Activated naive CD8-positive, alpha-beta T cell treated with anti-CD3 and anti-CD28 coated beads, Interleukin-2, amount 10 ng/mL, durations not matched to agents 7 days and 5 days (primary cell): ENCODE results near the gene MAGEA6. TPM values are rescaled to one million over a fixed set of nuclear protein-coding genes. Genes with fewer than 3 reads are reported as not detected.
"Not testable (repeated sequence)": the region's sequence is repeated elsewhere in the genome, so short reads cannot be mapped to it uniquely, and the experiment has no call there.

ENCODE experiments used
- ATAC-seq: fragments of 150-1000 bp; cut with Tn5 transposase; one replicate; pipeline ENCODE4 v1.10.0; 2021; ENCODE audit warnings: low read depth, moderate library complexity
- POLR2A ChIA-PET: fragments of 350-600 bp; sonication (Branson Sonifier 250); formaldehyde crosslinking; loops from one replicate; lab custom pipeline; 2021; ENCODE audit warnings: antibody characterized with exemption; lab: Charles Lee
- DNase-seq: peaks from one replicate; pipeline ENCODE4 v3.0.0; 2021
- H3K27ac Mint-ChIP-seq: one replicate; pipeline ENCODE4 v1.8.0; 2022; ENCODE audit warnings: mild to moderate bottlenecking, mixed read lengths
- H3K27me3 Mint-ChIP-seq: one replicate; pipeline ENCODE4 v1.8.0; 2022; ENCODE audit warnings: mild to moderate bottlenecking, moderate library complexity, mixed read lengths
- H3K36me3 Mint-ChIP-seq: one replicate; pipeline ENCODE4 v1.8.0; 2021; ENCODE audit warnings: mild to moderate bottlenecking, mixed read lengths
- H3K4me1 Mint-ChIP-seq: one replicate; pipeline ENCODE4 v1.8.0; 2021; ENCODE audit warnings: mixed read lengths
- H3K4me3 Mint-ChIP-seq: one replicate; pipeline ENCODE4 v1.8.0; 2022; ENCODE audit warnings: mild to moderate bottlenecking, moderate library complexity, mixed read lengths
- H3K9me3 Mint-ChIP-seq: one replicate; pipeline ENCODE4 v1.8.0; 2021; ENCODE audit warnings: mixed read lengths
- total RNA-seq, 2 experiments: library from RNA; stranded (reverse); gene quantifications; one replicate each; pipeline ENCODE4 v1.2.3, GENCODE V29; 2021

MAGEA6 gene
- total RNA-seq, 2 experiments from 2014 or later: not detected

DNA sequence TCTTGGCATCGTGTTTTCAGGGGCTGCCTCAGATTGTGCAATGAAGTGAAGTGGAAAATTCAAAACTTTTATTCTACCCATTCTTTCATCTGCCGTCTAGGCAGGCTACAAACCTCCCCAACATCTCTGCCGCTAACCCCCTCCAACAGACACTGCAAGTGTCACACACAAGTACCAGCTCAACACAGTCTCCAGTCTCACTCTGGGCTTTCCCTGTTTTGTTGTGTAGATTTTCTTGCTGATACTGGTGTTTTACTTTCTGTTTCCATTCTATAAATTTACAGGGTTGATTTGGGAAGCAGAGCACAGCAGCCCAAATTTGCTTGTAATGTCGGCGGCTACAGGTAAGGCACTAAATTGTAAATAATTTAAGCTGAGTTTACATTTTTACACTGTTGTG lies 14.6 kb downstream of the MAGEA6 start:
- POLR2A ChIA-PET, ATAC-seq, H3K27ac Mint-ChIP-seq, H3K4me1 Mint-ChIP-seq, DNase-seq, H3K27me3 Mint-ChIP-seq, H3K4me3 Mint-ChIP-seq, H3K9me3 Mint-ChIP-seq, H3K36me3 Mint-ChIP-seq: not testable (repeated sequence)

- H3K9me3 Mint-ChIP-seq, POLR2A ChIA-PET, DNase-seq, H3K36me3 Mint-ChIP-seq, ATAC-seq, H3K4me3 Mint-ChIP-seq, H3K27me3 Mint-ChIP-seq, H3K4me1 Mint-ChIP-seq, H3K27ac Mint-ChIP-seq: not testable (repeated sequence)
These were observed 15.5 kb downstream of the MAGEA6 start, which contains the start of gene MAGEA2 for GRCh38 chrX:152753686-152754650. Gene MAGEA2, minus strand, starts transcription at chrX:152753842. Its CDS starts 2,479 bp downstream, at chrX:152751363.

- Mint-ChIP-seq H3K4me1 (no peaks in the 10 kb centered on the region), H3K27ac (no peak overlapping the region), H3K27me3 (peaks cover 8% of the 10 kb centered on the region), H3K9me3 (no peaks in the 10 kb centered on the region), H3K4me3 (no peak overlapping the region), H3K36me3 (no peaks in the 10 kb centered on the region)
- ATAC-seq (no peak), DNase-seq (no peak)
- POLR2A ChIA-PET: no interaction called here
These were observed 30.9 kb downstream of the MAGEA6 start for GRCh38 chrX:152738560-152738959.

GRCh38 chrX:152736528-152736927 lies 33.0 kb downstream of the MAGEA6 start:
- H3K4me1 Mint-ChIP-seq, H3K36me3 Mint-ChIP-seq, POLR2A ChIA-PET, H3K9me3 Mint-ChIP-seq, ATAC-seq, H3K4me3 Mint-ChIP-seq, H3K27ac Mint-ChIP-seq, DNase-seq, H3K27me3 Mint-ChIP-seq: not testable (repeated sequence)

DNA sequence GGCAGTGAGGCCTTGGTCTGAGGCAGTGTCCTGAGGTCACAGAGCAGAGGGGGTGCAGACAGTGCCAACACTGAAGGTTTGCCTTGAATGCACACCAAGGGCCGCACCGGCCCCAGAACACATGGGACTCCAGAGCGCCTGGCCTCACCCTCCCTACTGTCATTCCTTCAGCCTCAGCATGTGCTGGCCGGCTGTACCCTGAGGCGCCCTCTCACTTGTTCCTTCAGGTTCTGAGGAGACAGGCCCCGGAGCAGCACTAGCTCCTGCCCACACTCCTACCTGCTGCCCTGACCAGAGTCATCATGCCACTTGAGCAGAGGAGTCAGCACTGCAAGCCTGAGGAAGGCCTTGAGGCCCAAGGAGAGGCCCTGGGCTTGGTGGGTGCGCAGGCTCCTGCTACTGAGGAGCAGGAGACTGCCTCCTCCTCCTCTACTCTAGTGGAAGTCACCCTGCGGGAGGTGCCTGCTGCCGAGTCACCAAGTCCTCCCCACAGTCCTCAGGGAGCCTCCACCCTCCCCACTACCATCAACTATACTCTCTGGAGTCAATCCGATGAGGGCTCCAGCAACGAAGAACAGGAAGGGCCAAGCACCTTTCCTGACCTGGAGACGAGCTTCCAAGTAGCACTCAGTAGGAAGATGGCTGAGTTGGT lies 33.5 kb downstream of the MAGEA6 start:
- no peaks in the 10 kb centered on the region for H3K4me1 Mint-ChIP-seq
- DNase-seq: no peak
- ATAC-seq: no peak
- H3K4me3 Mint-ChIP-seq: no peak overlapping the region
- H3K27me3 Mint-ChIP-seq: peaks cover 6% of the 10 kb centered on the region
- H3K9me3 Mint-ChIP-seq: no peaks in the 10 kb centered on the region
- H3K36me3 Mint-ChIP-seq: no peaks in the 10 kb centered on the region
- H3K27ac Mint-ChIP-seq: no peak overlapping the region
- POLR2A ChIA-PET: no interaction called here

- H3K27me3 Mint-ChIP-seq: peaks cover 6% of the 10 kb centered on the region
- DNase-seq: no peak
- H3K27ac Mint-ChIP-seq: no peak overlapping the region
- H3K9me3 Mint-ChIP-seq: no peaks in the 10 kb centered on the region
- H3K4me3 Mint-ChIP-seq: no peak overlapping the region
- H3K4me1 Mint-ChIP-seq: no peaks in the 10 kb centered on the region
- POLR2A ChIA-PET: no interaction called here
- H3K36me3 Mint-ChIP-seq: no peaks in the 10 kb centered on the region
- no peak for ATAC-seq
These were observed 34.4 kb downstream of the MAGEA6 start for GRCh38 chrX:152735101-152735500.

DNA sequence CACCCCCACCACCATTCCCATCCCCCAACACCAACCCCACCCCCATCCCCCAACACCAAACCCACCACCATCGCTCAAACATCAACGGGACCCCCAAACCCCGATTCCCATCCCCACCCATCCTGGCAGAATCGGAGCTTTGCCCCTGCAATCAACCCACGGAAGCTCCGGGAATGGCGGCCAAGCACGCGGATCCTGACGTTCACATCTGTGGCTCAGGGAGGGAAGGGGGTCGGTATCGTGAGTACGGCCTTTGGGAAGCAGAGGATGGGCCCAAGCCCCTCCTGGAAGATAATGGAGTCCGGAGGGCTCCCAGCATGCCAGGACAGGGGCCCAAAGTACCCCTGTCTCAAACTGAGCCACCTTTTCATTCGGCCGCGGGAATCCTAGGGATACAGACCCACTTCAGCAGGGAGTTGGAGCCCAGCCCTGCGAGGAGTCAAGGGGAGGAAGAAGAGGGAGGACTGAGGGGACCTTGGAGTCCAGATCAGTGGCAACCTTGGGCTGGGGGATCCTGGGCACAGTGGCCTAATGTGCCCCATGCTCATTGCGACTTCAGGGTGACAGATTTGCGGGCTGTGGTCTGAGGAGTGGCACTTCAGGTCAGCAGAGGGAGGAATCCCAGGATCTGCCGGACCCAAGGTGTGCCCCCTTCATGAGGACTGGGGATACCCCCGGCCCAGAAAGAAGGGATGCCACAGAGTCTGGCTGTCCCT lies 35.2 kb downstream of the MAGEA6 start:
- ATAC-seq, POLR2A ChIA-PET, DNase-seq, H3K36me3 Mint-ChIP-seq, H3K9me3 Mint-ChIP-seq, H3K27me3 Mint-ChIP-seq, H3K4me1 Mint-ChIP-seq, H3K27ac Mint-ChIP-seq, H3K4me3 Mint-ChIP-seq: not testable (repeated sequence)

DNA sequence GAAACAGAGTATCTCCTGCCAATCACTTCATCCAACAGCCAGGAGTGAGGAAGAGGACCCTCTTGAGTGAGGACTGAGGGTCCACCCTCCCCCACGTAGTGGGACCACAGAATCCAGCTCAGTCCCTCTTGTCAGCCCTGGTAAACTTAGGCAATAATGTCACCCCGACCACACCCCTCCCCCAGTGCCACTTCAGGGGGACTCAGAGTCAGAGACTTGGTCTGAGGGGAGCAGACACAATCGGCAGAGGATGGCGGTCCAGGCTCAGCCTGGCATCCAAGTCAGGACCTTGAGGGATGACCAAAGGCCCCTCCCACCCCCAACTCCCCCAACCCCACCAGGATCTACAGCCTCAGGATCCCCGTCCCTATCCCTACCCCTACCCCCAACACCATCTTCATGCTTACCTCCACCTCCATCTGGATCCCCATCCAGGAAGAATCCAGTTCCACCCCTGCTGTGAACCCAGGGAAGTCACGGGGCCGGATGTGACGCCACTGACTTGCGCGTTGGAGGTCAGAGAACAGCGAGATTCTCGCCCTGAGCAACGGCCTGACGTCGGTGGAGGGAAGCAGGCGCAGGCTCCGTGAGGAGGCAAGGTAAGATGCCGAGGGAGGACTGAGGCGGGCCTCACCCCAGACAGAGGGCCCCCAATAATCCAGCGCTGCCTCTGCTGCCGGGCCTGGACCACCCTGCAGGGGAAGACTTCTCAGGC lies 36.1 kb downstream of the MAGEA6 start, which contains the start of the genes CSAG1 and MAGEA12:
Gene CSAG1 (minus strand): TSS at position 461 of the 715 bp plus-strand sequence. CDS start 1,261 bp downstream, outside the sequence.
Gene MAGEA12 (plus strand): TSS at position 497 of the 715 bp plus-strand sequence. CDS start 2,405 bp downstream, outside the sequence.
- POLR2A ChIA-PET: no interaction called here
- ATAC-seq (no peak), DNase-seq (no peak)
- H3K4me1 Mint-ChIP-seq: no peaks in the 10 kb centered on the region
- H3K27ac Mint-ChIP-seq: no peak within 1 kb of the TSS
- H3K4me3 Mint-ChIP-seq: no peak within 1 kb of the TSS
- peaks cover 6% of the 10 kb centered on the region for H3K27me3 Mint-ChIP-seq
- no peaks in the 10 kb centered on the region for H3K9me3 Mint-ChIP-seq
- H3K36me3 Mint-ChIP-seq: no peaks in the 10 kb centered on the region

DNA sequence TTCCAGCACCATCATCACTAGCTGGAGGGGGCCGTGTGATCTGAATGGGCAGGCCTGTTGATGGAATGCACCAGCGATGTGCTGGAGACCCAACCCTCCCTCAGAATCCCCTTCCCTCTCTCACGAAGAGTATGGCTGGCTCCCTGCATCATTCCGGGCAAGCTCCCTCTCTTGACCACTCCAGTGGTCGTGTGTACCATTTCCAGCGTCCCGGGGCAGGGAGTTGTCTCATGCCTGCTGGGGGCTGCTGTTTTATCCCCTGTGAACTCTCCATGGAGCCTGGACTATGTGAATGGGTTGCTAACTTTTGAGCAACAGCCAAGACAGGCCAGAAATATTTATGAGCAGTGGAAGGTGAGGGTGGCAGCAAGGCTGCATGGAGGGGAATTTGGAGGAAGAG lies 44.1 kb downstream of the MAGEA6 start:
- no peak overlapping the region for H3K27ac Mint-ChIP-seq
- H3K36me3 Mint-ChIP-seq: no peaks in the 10 kb centered on the region
- no peak overlapping the region for H3K4me3 Mint-ChIP-seq
- no peak for ATAC-seq
- H3K27me3 Mint-ChIP-seq: no peaks in the 10 kb centered on the region
- no peak for DNase-seq
- POLR2A ChIA-PET: no interaction called here
- no peaks in the 10 kb centered on the region for H3K4me1 Mint-ChIP-seq
- no peaks in the 10 kb centered on the region for H3K9me3 Mint-ChIP-seq

Other genes with a start within 250 kb of the MAGEA6 start
- not detected for gene GABRQ, start 131.8 kb downstream of the MAGEA6 start, total RNA-seq
- gene MAGEA3, start 70.9 kb downstream of the MAGEA6 start, total RNA-seq: not detected
- under 1 TPM in 1 of 2 experiments, not detected in 1; 0.61 TPM for gene CSAG2, start 60.4 kb downstream of the MAGEA6 start, total RNA-seq
- gene MAGEA2B, start 55.1 kb downstream of the MAGEA6 start, total RNA-seq: not detected
- gene CSAG1, start 36.0 kb downstream of the MAGEA6 start, total RNA-seq: not detected
- gene MAGEA12, start 35.9 kb downstream of the MAGEA6 start, total RNA-seq: not detected
- gene MAGEA2, start 15.8 kb downstream of the MAGEA6 start, total RNA-seq: not detected
- gene CSAG3, start 10.5 kb downstream of the MAGEA6 start, total RNA-seq: not detected
- gene CETN2, start 61.1 kb upstream of the MAGEA6 start, total RNA-seq: 1 to 10 TPM; 7.3 to 8.9 TPM
- gene NSDHL, start 61.4 kb upstream of the MAGEA6 start, total RNA-seq: 10 to 100 TPM; 11.4 to 13.8 TPM
- 1 to 10 TPM; 1.6 to 1.9 TPM for gene ZNF185, start 128.4 kb upstream of the MAGEA6 start, total RNA-seq
- under 1 TPM; 0.17 TPM for gene PNMA5, start 224.4 kb upstream of the MAGEA6 start, total RNA-seq